HEK293 (cell line): ENCODE results near the gene ADNP.

ENCODE experiments used
- BCL11A ChIP-seq: fragments of 450-650 bp; formaldehyde crosslinking; IDR thresholded peaks from 2 replicates; pipeline ENCODE4 v1.5.1; 2016; ENCODE audit warnings: low read depth, missing biosample characterization, missing genetic modification characterization
- IKZF3 ChIP-seq: fragments of 450-650 bp; IDR thresholded peaks from 2 replicates; pipeline ENCODE4 v1.5.0; 2018; ENCODE audit warnings: missing biosample characterization, mild to moderate bottlenecking, missing genetic modification characterization, moderate library complexity
- KLF10 ChIP-seq: fragments of 450-650 bp; IDR thresholded peaks from 2 replicates; pipeline ENCODE4 v1.5.1; 2018; ENCODE audit warnings: missing biosample characterization, mild to moderate bottlenecking, missing genetic modification characterization
- SCRT1 ChIP-seq: fragments of 450-650 bp; formaldehyde crosslinking; IDR thresholded peaks from 2 replicates; pipeline ENCODE4 v1.5.1; 2016; ENCODE audit warnings: missing biosample characterization, missing genetic modification characterization, borderline replicate concordance
- SETDB1 ChIP-seq: IDR thresholded peaks from one replicate; pipeline ENCODE4 v1.6.1; 2017; ENCODE audit warnings: mild to moderate bottlenecking, low read length, moderate library complexity, mixed read lengths; ENCODE audit not compliant: insufficient read length
- SP7 ChIP-seq: fragments of 450-650 bp; formaldehyde crosslinking; IDR thresholded peaks from 2 replicates; pipeline ENCODE4 v1.5.1; 2016; ENCODE audit warnings: missing biosample characterization, missing genetic modification characterization
- TRIM28 ChIP-seq: IDR thresholded peaks from 2 replicates; pipeline ENCODE4 v1.6.1; 2011; ENCODE audit warnings: low read length, control low read depth, borderline replicate concordance
- YY1 ChIP-seq: fragments of 450-650 bp; formaldehyde crosslinking; IDR thresholded peaks from 2 replicates; pipeline ENCODE4 v1.5.1; 2018; ENCODE audit warnings: missing biosample characterization, missing genetic modification characterization
- ZEB2 ChIP-seq: fragments of 450-650 bp; formaldehyde crosslinking; IDR thresholded peaks from 2 replicates; pipeline ENCODE4 v1.5.1; 2016; ENCODE audit warnings: missing biosample characterization, missing genetic modification characterization
- ZNF155 ChIP-seq: fragments of 450-650 bp; formaldehyde crosslinking; IDR thresholded peaks from 2 replicates; pipeline ENCODE4 v1.5.1; 2016; ENCODE audit warnings: missing biosample characterization, missing genetic modification characterization
- ZNF184 ChIP-seq: fragments of 450-650 bp; IDR thresholded peaks from 2 replicates; pipeline ENCODE4 v1.5.1; 2018; ENCODE audit warnings: missing biosample characterization, mild to moderate bottlenecking, missing genetic modification characterization
- ZNF248 ChIP-seq: fragments of 450-650 bp; formaldehyde crosslinking; IDR thresholded peaks from 2 replicates; pipeline ENCODE4 v1.5.1; 2017; ENCODE audit warnings: missing biosample characterization, missing genetic modification characterization
- ZNF423 ChIP-seq: fragments of 450-650 bp; formaldehyde crosslinking; IDR thresholded peaks from 2 replicates; pipeline ENCODE4 v1.5.1; 2016; ENCODE audit warnings: missing biosample characterization, missing genetic modification characterization
- ZNF514 ChIP-seq: fragments of 450-650 bp; formaldehyde crosslinking; IDR thresholded peaks from 2 replicates; pipeline ENCODE4 v1.5.1; 2016; ENCODE audit warnings: missing biosample characterization, missing genetic modification characterization
- ZNF596 ChIP-seq: fragments of 450-650 bp; IDR thresholded peaks from 2 replicates; pipeline ENCODE4 v1.5.0; 2018; ENCODE audit warnings: missing biosample characterization, mild to moderate bottlenecking, missing genetic modification characterization, moderate library complexity
- ZNF660 ChIP-seq: fragments of 450-650 bp; IDR thresholded peaks from 2 replicates; pipeline ENCODE4 v1.5.1; 2018; ENCODE audit warnings: missing biosample characterization, mild to moderate bottlenecking, missing genetic modification characterization
- ZNF76 ChIP-seq: fragments of 450-650 bp; formaldehyde crosslinking; IDR thresholded peaks from 2 replicates; pipeline ENCODE4; 2016; ENCODE audit warnings: low read depth, missing biosample characterization, missing genetic modification characterization, borderline replicate concordance
- ZNF830 ChIP-seq: fragments of 450-650 bp; IDR thresholded peaks from 2 replicates; pipeline ENCODE4 v1.5.0; 2018; ENCODE audit warnings: missing biosample characterization, missing genetic modification characterization, low read depth, mild to moderate bottlenecking, moderate library complexity
- TF ChIP-seq, protein P1 (sequence below): fragments of 450-650 bp; IDR thresholded peaks from 2 replicates; pipeline ENCODE4 v1.5.1; 2018; ENCODE audit warnings: missing biosample characterization, missing genetic modification characterization
- TF ChIP-seq, protein P2 (sequence below): fragments of 450-650 bp; formaldehyde crosslinking; optimal IDR thresholded peaks from 2 replicates; pipeline ENCODE3; 2016; ENCODE audit warnings: missing biosample characterization, mild to moderate bottlenecking, missing genetic modification characterization
- TF ChIP-seq, protein P3 (sequence below): fragments of 450-650 bp; formaldehyde crosslinking; IDR thresholded peaks from 2 replicates; pipeline ENCODE4 v1.5.1; 2016; ENCODE audit warnings: missing biosample characterization, missing genetic modification characterization
- TF ChIP-seq, protein P4 (sequence below): fragments of 450-650 bp; formaldehyde crosslinking; IDR thresholded peaks from 2 replicates; pipeline ENCODE4 v1.5.1; 2016; ENCODE audit warnings: missing biosample characterization, missing genetic modification characterization
- TF ChIP-seq, protein P5 (sequence below): fragments of 450-650 bp; formaldehyde crosslinking; IDR thresholded peaks from 2 replicates; pipeline ENCODE4 v1.5.1; 2016; ENCODE audit warnings: missing biosample characterization, missing genetic modification characterization
- TF ChIP-seq, protein P6 (sequence below): fragments of 450-650 bp; formaldehyde crosslinking; IDR thresholded peaks from 2 replicates; pipeline ENCODE4 v1.5.1; 2016; ENCODE audit warnings: missing biosample characterization, missing genetic modification characterization, low read depth
- TF ChIP-seq, protein P7 (sequence below): fragments of 450-650 bp; formaldehyde crosslinking; IDR thresholded peaks from 2 replicates; pipeline ENCODE4 v1.5.1; 2016; ENCODE audit warnings: missing biosample characterization, missing genetic modification characterization
- TF ChIP-seq, protein P8 (sequence below): sonication (generic); formaldehyde crosslinking; IDR thresholded peaks from 2 replicates; pipeline ENCODE4 v1.8.1; 2022; ENCODE audit warnings: mild to moderate bottlenecking, moderate library complexity, missing genetic modification reagents

Gene ADNP

DNA sequence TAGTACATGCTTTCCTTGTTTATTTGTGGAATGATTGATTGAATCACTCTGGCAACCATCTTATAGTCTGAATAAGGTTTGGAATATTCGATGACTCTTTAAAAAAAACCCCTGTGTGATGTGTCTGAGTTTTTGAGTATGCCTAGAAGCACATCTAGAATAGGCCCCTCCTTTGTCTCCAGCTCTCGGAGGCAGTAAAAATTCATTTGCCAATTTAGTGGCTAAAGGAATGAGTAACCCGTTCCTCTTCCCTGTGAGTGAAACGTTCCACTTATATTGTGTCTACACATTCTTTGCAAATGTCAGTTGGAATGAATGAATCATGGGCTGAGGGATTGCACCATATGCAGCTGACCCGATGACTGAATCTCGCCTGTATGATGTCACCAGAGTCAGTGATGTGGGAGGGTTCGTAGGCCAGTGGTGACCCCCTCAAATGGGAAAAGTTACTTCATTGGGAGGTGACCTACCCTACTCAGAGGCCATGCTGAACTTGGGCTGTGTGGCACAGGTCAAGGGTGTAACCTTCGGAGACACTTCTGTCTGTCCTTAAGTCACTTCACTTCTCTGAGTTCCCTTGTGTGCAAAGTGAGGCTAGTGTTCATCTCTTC, 48.9 kb upstream of the ADNP start (continued):
- TF ChIP-seq, protein P1, sequence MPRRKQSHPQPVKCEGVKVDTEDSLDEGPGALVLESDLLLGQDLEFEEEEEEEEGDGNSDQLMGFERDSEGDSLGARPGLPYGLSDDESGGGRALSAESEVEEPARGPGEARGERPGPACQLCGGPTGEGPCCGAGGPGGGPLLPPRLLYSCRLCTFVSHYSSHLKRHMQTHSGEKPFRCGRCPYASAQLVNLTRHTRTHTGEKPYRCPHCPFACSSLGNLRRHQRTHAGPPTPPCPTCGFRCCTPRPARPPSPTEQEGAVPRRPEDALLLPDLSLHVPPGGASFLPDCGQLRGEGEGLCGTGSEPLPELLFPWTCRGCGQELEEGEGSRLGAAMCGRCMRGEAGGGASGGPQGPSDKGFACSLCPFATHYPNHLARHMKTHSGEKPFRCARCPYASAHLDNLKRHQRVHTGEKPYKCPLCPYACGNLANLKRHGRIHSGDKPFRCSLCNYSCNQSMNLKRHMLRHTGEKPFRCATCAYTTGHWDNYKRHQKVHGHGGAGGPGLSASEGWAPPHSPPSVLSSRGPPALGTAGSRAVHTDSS (tag by site-specific recombination): no peak
- TF ChIP-seq, protein P2, sequence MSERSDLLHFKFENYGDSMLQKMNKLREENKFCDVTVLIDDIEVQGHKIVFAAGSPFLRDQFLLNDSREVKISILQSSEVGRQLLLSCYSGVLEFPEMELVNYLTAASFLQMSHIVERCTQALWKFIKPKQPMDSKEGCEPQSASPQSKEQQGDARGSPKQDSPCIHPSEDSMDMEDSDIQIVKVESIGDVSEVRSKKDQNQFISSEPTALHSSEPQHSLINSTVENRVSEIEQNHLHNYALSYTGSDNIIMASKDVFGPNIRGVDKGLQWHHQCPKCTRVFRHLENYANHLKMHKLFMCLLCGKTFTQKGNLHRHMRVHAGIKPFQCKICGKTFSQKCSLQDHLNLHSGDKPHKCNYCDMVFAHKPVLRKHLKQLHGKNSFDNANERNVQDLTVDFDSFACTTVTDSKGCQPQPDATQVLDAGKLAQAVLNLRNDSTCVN (tag by site-specific recombination): no peak
- TF ChIP-seq, protein P3, sequence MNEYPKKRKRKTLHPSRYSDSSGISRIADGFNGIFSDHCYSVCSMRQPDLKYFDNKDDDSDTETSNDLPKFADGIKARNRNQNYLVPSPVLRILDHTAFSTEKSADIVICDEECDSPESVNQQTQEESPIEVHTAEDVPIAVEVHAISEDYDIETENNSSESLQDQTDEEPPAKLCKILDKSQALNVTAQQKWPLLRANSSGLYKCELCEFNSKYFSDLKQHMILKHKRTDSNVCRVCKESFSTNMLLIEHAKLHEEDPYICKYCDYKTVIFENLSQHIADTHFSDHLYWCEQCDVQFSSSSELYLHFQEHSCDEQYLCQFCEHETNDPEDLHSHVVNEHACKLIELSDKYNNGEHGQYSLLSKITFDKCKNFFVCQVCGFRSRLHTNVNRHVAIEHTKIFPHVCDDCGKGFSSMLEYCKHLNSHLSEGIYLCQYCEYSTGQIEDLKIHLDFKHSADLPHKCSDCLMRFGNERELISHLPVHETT (tag by site-specific recombination): peak; percentile 85; the same call in 1 of the 2 replicates
- TF ChIP-seq ZNF155 (tag by site-specific recombination) (no peak), SETDB1 (no peak), YY1 (tag by site-specific recombination) (no peak), ZNF830 (no peak), ZNF596 (no peak), SP7 (tag by site-specific recombination) (peak; percentile 80; the same call in 1 of the 2 replicates), ZEB2 (tag by site-specific recombination) (peak; percentile 92), ZNF423 (no peak), TRIM28 (no peak), KLF10 (tag by site-specific recombination) (no peak), ZNF514 (no peak), BCL11A (tag by site-specific recombination) (no peak), ZNF248 (tag by site-specific recombination) (no peak), IKZF3 (no peak), ZNF76 (no peak), ZNF660 (tag by site-specific recombination) (peak; percentile 73; the same call in 1 of the 2 replicates), ZNF184 (tag by site-specific recombination) (peak; percentile 57; the same call in 1 of the 2 replicates), SCRT1 (tag by site-specific recombination) (no peak)
- TF ChIP-seq, protein P4, sequence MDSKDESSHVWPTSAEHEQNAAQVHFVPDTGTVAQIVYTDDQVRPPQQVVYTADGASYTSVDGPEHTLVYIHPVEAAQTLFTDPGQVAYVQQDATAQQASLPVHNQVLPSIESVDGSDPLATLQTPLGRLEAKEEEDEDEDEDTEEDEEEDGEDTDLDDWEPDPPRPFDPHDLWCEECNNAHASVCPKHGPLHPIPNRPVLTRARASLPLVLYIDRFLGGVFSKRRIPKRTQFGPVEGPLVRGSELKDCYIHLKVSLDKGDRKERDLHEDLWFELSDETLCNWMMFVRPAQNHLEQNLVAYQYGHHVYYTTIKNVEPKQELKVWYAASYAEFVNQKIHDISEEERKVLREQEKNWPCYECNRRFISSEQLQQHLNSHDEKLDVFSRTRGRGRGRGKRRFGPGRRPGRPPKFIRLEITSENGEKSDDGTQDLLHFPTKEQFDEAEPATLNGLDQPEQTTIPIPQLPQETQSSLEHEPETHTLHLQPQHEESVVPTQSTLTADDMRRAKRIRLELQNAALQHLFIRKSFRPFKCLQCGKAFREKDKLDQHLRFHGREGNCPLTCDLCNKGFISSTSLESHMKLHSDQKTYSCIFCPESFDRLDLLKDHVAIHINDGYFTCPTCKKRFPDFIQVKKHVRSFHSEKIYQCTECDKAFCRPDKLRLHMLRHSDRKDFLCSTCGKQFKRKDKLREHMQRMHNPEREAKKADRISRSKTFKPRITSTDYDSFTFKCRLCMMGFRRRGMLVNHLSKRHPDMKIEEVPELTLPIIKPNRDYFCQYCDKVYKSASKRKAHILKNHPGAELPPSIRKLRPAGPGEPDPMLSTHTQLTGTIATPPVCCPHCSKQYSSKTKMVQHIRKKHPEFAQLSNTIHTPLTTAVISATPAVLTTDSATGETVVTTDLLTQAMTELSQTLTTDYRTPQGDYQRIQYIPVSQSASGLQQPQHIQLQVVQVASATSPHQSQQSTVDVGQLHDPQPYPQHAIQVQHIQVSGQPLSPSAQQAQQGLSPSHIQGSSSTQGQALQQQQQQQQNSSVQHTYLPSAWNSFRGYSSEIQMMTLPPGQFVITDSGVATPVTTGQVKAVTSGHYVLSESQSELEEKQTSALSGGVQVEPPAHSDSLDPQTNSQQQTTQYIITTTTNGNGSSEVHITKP (tag by site-specific recombination): peak; percentile 54
- TF ChIP-seq, protein P5, sequence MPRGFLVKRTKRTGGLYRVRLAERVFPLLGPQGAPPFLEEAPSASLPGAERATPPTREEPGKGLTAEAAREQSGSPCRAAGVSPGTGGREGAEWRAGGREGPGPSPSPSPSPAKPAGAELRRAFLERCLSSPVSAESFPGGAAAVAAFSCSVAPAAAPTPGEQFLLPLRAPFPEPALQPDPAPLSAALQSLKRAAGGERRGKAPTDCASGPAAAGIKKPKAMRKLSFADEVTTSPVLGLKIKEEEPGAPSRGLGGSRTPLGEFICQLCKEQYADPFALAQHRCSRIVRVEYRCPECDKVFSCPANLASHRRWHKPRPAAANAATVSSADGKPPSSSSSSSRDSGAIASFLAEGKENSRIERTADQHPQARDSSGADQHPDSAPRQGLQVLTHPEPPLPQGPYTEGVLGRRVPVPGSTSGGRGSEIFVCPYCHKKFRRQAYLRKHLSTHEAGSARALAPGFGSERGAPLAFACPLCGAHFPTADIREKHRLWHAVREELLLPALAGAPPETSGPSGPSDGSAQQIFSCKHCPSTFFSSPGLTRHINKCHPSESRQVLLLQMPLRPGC (tag by site-specific recombination): peak; percentile 92
- TF ChIP-seq, protein P6, sequence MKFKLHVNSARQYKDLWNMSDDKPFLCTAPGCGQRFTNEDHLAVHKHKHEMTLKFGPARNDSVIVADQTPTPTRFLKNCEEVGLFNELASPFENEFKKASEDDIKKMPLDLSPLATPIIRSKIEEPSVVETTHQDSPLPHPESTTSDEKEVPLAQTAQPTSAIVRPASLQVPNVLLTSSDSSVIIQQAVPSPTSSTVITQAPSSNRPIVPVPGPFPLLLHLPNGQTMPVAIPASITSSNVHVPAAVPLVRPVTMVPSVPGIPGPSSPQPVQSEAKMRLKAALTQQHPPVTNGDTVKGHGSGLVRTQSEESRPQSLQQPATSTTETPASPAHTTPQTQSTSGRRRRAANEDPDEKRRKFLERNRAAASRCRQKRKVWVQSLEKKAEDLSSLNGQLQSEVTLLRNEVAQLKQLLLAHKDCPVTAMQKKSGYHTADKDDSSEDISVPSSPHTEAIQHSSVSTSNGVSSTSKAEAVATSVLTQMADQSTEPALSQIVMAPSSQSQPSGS: peak; percentile 87
- TF ChIP-seq, protein P7, sequence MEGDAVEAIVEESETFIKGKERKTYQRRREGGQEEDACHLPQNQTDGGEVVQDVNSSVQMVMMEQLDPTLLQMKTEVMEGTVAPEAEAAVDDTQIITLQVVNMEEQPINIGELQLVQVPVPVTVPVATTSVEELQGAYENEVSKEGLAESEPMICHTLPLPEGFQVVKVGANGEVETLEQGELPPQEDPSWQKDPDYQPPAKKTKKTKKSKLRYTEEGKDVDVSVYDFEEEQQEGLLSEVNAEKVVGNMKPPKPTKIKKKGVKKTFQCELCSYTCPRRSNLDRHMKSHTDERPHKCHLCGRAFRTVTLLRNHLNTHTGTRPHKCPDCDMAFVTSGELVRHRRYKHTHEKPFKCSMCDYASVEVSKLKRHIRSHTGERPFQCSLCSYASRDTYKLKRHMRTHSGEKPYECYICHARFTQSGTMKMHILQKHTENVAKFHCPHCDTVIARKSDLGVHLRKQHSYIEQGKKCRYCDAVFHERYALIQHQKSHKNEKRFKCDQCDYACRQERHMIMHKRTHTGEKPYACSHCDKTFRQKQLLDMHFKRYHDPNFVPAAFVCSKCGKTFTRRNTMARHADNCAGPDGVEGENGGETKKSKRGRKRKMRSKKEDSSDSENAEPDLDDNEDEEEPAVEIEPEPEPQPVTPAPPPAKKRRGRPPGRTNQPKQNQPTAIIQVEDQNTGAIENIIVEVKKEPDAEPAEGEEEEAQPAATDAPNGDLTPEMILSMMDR: no peak
- TF ChIP-seq, protein P8, sequence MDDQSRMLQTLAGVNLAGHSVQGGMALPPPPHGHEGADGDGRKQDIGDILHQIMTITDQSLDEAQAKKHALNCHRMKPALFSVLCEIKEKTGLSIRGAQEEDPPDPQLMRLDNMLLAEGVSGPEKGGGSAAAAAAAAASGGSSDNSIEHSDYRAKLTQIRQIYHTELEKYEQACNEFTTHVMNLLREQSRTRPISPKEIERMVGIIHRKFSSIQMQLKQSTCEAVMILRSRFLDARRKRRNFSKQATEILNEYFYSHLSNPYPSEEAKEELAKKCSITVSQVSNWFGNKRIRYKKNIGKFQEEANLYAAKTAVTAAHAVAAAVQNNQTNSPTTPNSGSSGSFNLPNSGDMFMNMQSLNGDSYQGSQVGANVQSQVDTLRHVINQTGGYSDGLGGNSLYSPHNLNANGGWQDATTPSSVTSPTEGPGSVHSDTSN (CRISPR knock-in tag): no peak
